H9 (cell line): Measurements from ENCODE around the gene UHRF1. TPM values are rescaled to one million over a fixed set of nuclear protein-coding genes. Genes with fewer than 3 reads are reported as not detected.

Experiments
- DNase-seq: peaks from one replicate; pipeline ENCODE4 v3.0.0-alpha.2; 2017
- H2AFZ ChIP-seq: one replicate; pipeline ENCODE4 v1.6.1; 2013; ENCODE audit warnings: mild to moderate bottlenecking, low read length, control low read depth, moderate library complexity
- H2AK5ac ChIP-seq: 2 replicates; pipeline ENCODE4 v1.6.1; 2013; ENCODE audit warnings: low read length, control low read depth, mixed read lengths; ENCODE audit not compliant: insufficient read length
- H2BK120ac ChIP-seq: one replicate; pipeline ENCODE4 v1.6.1; 2013; ENCODE audit warnings: low read depth, mild to moderate bottlenecking, low read length, control low read depth, inconsistent platforms; ENCODE audit not compliant: poor library complexity, severe bottlenecking
- H2BK12ac ChIP-seq: 2 replicates; pipeline ENCODE4 v1.6.1; 2013; ENCODE audit warnings: low read length, control low read depth, mixed read lengths, low read depth; ENCODE audit not compliant: insufficient read length
- H2BK15ac ChIP-seq: 2 replicates; pipeline ENCODE4 v1.6.1; 2013; ENCODE audit warnings: low read depth, low read length, control low read depth
- H2BK20ac ChIP-seq: one replicate; pipeline ENCODE4 v1.6.1; 2013; ENCODE audit warnings: low read depth, mild to moderate bottlenecking, low read length, control low read depth, inconsistent platforms; ENCODE audit not compliant: poor library complexity, severe bottlenecking
- H2BK5ac ChIP-seq: 2 replicates; pipeline ENCODE4 v1.6.1; 2013; ENCODE audit warnings: low read length, control low read depth, mixed read lengths; ENCODE audit not compliant: insufficient read length
- H3K14ac ChIP-seq: 2 replicates; pipeline ENCODE4 v1.6.1; 2013; ENCODE audit warnings: low read length, control low read depth; ENCODE audit not compliant: insufficient read depth
- H3K18ac ChIP-seq: 2 replicates; pipeline ENCODE4 v1.6.1; 2013; ENCODE audit warnings: low read depth, mild to moderate bottlenecking, mixed read lengths, low read length, control low read depth; ENCODE audit not compliant: insufficient read length
- H3K23ac ChIP-seq: 2 replicates; pipeline ENCODE4 v1.6.1; 2013; ENCODE audit warnings: low read length, control low read depth, mixed read lengths, low read depth; ENCODE audit not compliant: insufficient read length
- H3K23me2 ChIP-seq: 2 replicates; pipeline ENCODE4 v1.6.1; 2013; ENCODE audit warnings: low read depth, mild to moderate bottlenecking, mixed read lengths, low read length, control low read depth; ENCODE audit not compliant: insufficient read length, poor library complexity, severe bottlenecking
- H3K27ac ChIP-seq: 2 replicates; pipeline ENCODE4 v1.5.1; 2013; ENCODE audit warnings: low read length, control low read depth, mixed read lengths, low read depth; ENCODE audit not compliant: insufficient read length
- H3K27me3 ChIP-seq: 2 replicates; pipeline ENCODE4 v1.6.1; 2013; ENCODE audit warnings: low read length, control low read depth, inconsistent platforms; ENCODE audit not compliant: insufficient read depth
- H3K4ac ChIP-seq: 2 replicates; pipeline ENCODE4 v1.6.1; 2013; ENCODE audit warnings: low read depth, mild to moderate bottlenecking, control low read depth, inconsistent platforms, low read length, moderate library complexity
- H3K4me1 ChIP-seq: 2 replicates; pipeline ENCODE4 v1.6.1; 2013; ENCODE audit warnings: low read length, control low read depth, inconsistent platforms; ENCODE audit not compliant: insufficient read depth
- H3K4me2 ChIP-seq: 2 replicates; pipeline ENCODE4 v1.6.1; 2013; ENCODE audit warnings: low read length, control low read depth, mixed read lengths; ENCODE audit not compliant: insufficient read length, insufficient read depth
- H3K56ac ChIP-seq: 2 replicates; pipeline ENCODE4 v1.6.1; 2013; ENCODE audit warnings: low read depth, mild to moderate bottlenecking, mixed read lengths, low read length, control low read depth; ENCODE audit not compliant: insufficient read length
- H3K79me1 ChIP-seq: 2 replicates; pipeline ENCODE4 v1.6.1; 2013; ENCODE audit warnings: low read depth, mild to moderate bottlenecking, moderate library complexity, low read length, control low read depth, inconsistent platforms; ENCODE audit not compliant: insufficient read depth, poor library complexity, severe bottlenecking
- H3K79me2 ChIP-seq: 2 replicates; pipeline ENCODE4 v1.6.1; 2013; ENCODE audit warnings: low read length, control low read depth, inconsistent platforms; ENCODE audit not compliant: insufficient read depth
- H3K9ac ChIP-seq: 2 replicates; pipeline ENCODE4 v1.6.1; 2013; ENCODE audit warnings: low read length, control low read depth, mixed read lengths; ENCODE audit not compliant: insufficient read length; ENCODE audit errors: extremely low read depth
- H3K9me3 ChIP-seq: one replicate; pipeline ENCODE4 v1.6.1; 2013; ENCODE audit warnings: low read depth, low read length, inconsistent platforms; ENCODE audit not compliant: control insufficient read depth
- H3T11ph ChIP-seq: one replicate; pipeline ENCODE4 v1.6.1; 2013; ENCODE audit warnings: mild to moderate bottlenecking, low read length, control low read depth, inconsistent platforms
- H4K20me1 ChIP-seq: one replicate; pipeline ENCODE4 v1.6.1; 2013; ENCODE audit not compliant: control insufficient read depth, insufficient read length, insufficient read depth
- H4K5ac ChIP-seq: 2 replicates; pipeline ENCODE4 v1.6.1; 2013; ENCODE audit warnings: low read depth, mild to moderate bottlenecking, mixed read lengths, low read length, control low read depth; ENCODE audit not compliant: insufficient read length
- H4K8ac ChIP-seq: replicated peaks from 2 replicates; pipeline ENCODE4 v1.6.1; 2013; ENCODE audit warnings: low read length, control low read depth, mixed read lengths, low read depth; ENCODE audit not compliant: insufficient read length
- H4K91ac ChIP-seq: 2 replicates; pipeline ENCODE4 v1.6.1; 2013; ENCODE audit warnings: low read depth, mild to moderate bottlenecking, moderate library complexity, mixed read lengths, low read length, control low read depth; ENCODE audit not compliant: insufficient read length
- H3K27ac Mint-ChIP-seq, 3 experiments: 2 replicates in 2 of 3; 3 replicates in 1 of 3; pipeline ENCODE4 v1.8.0; 2020 to 2021; ENCODE audit warnings: mixed read lengths in 3 of 3, mild to moderate bottlenecking in 1 of 3, moderate library complexity in 1 of 3
- H3K27me3 Mint-ChIP-seq: 2 replicates; pipeline ENCODE4 v1.8.0; 2021; ENCODE audit warnings: low read depth, mild to moderate bottlenecking, moderate library complexity, mixed read lengths
- H3K36me3 Mint-ChIP-seq, 3 experiments: 2 replicates in 2 of 3; 3 replicates in 1 of 3; pipeline ENCODE4 v1.8.0; 2020 to 2021; ENCODE audit warnings: low read depth in 3 of 3, mixed read lengths in 3 of 3; ENCODE audit not compliant: insufficient read depth in 1 of 3
- H3K4me1 Mint-ChIP-seq, 2 experiments: 2 replicates each; pipeline ENCODE4 v1.8.0; 2020; ENCODE audit warnings: mixed read lengths in 2 of 2
- H3K4me3 Mint-ChIP-seq, 2 experiments: 2 replicates in 1 of 2; 3 replicates in 1 of 2; pipeline ENCODE4 v1.8.0; 2020 to 2021; ENCODE audit warnings: mild to moderate bottlenecking in 2 of 2, mixed read lengths in 2 of 2, moderate library complexity in 1 of 2
- H3K9me3 Mint-ChIP-seq, 2 experiments: 2 replicates in 1 of 2; 3 replicates in 1 of 2; pipeline ENCODE4 v1.8.0; 2020; ENCODE audit warnings: mild to moderate bottlenecking in 2 of 2, mixed read lengths in 2 of 2, moderate library complexity in 1 of 2
- WGBS: extraction: QIAGEN DNeasy Blood & Tissue Kit; methylation state at CpG from one replicate; pipeline ENCODE4 v1.1.7; 2013; ENCODE audit warnings: missing lambda C conversion rate, low lambda C conversion rate, mixed read lengths; ENCODE audit not compliant: insufficient read length; ENCODE audit errors: extremely low coverage; 5-methylcytosine and 5-hydroxymethylcytosine counted together
- total RNA-seq: library from RNA; stranded (reverse); gene quantifications from 2 replicates; pipeline ENCODE4 v1.2.1, GENCODE V29; 2021
- TF ChIP-seq, protein P1 (sequence below): fragments of 200-600 bp; sonication (generic); conservative IDR thresholded peaks from 3 replicates; pipeline ENCODE4 v1.8.0; 2021; ENCODE audit warnings: antibody characterized with exemption, mild to moderate bottlenecking

UHRF1 gene
- total RNA-seq, 1 experiment from 2014 or later: 106 TPM

- Mint-ChIP-seq H3K36me3 (peaks cover 0 to 5% (median 3%) of the 10 kb centered on the region in 3 experiments; a peak in 2 of 7 replicates), H3K27me3 (no peaks in the 10 kb centered on the region), H3K4me1 (peaks cover 24 to 32% of the 10 kb centered on the region in 2 experiments), H3K4me3 (no peak overlapping the region), H3K9me3 (no peaks in the 10 kb centered on the region), H3K27ac (peak overlapping the region in 1 of 3 experiments; percentile 78; a peak in 2 of 7 replicates)
- TF ChIP-seq, protein P1, sequence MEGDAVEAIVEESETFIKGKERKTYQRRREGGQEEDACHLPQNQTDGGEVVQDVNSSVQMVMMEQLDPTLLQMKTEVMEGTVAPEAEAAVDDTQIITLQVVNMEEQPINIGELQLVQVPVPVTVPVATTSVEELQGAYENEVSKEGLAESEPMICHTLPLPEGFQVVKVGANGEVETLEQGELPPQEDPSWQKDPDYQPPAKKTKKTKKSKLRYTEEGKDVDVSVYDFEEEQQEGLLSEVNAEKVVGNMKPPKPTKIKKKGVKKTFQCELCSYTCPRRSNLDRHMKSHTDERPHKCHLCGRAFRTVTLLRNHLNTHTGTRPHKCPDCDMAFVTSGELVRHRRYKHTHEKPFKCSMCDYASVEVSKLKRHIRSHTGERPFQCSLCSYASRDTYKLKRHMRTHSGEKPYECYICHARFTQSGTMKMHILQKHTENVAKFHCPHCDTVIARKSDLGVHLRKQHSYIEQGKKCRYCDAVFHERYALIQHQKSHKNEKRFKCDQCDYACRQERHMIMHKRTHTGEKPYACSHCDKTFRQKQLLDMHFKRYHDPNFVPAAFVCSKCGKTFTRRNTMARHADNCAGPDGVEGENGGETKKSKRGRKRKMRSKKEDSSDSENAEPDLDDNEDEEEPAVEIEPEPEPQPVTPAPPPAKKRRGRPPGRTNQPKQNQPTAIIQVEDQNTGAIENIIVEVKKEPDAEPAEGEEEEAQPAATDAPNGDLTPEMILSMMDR: no peak
- Histone ChIP-seq H2BK20ac (no peak overlapping the region), H2AFZ (no peak overlapping the region), H4K20me1 (no peaks in the 10 kb centered on the region), H4K91ac (no peak overlapping the region), H3K4ac (no peak overlapping the region), H3K14ac (no peak overlapping the region), H3K56ac (no peak overlapping the region), H3T11ph (no peak overlapping the region), H3K9ac (no peak overlapping the region), H3K4me1 (peaks cover 2% of the 10 kb centered on the region; the same call in 1 of the 2 replicates), H3K23me2 (no peaks in the 10 kb centered on the region), H3K4me2 (no peak overlapping the region), H2BK12ac (no peak overlapping the region), H3K9me3 (no peaks in the 10 kb centered on the region), H3K79me1 (no peaks in the 10 kb centered on the region), H4K8ac (no peak overlapping the region), H3K79me2 (peaks cover 9% of the 10 kb centered on the region; the same call in 1 of the 2 replicates), H2BK15ac (no peak overlapping the region), H2BK5ac (no peak overlapping the region), H2BK120ac (no peak overlapping the region), H4K5ac (no peak overlapping the region), H3K23ac (no peak overlapping the region), H3K27ac (no peak overlapping the region), H2AK5ac (no peak overlapping the region), H3K27me3 (no peaks in the 10 kb centered on the region), H3K18ac (no peak overlapping the region)
- WGBS: no CpG with 5 or more reads among the region's 13 CpGs
- DNase-seq: no peak
Measured at GRCh38 chr19:4991996-4992698, 82.8 kb downstream of the UHRF1 start.
